OCI-LY1 (cell line): ENCODE measurements around the gene TCERG1L.

Experiments used
- H2AFZ ChIP-seq: fragments of 200-600 bp; sonication (generic), shearing (Covaris generic); 2 replicates; pipeline ENCODE4 v1.6.0; 2014; ENCODE audit warnings: antibody characterized with exemption, mild to moderate bottlenecking, low read length
- H3F3A ChIP-seq: fragments of 200-600 bp; sonication (generic), shearing (Covaris generic); 2 replicates; pipeline ENCODE4 v1.6.0; 2014; ENCODE audit warnings: mild to moderate bottlenecking, antibody characterized with exemption, low read length, moderate library complexity; ENCODE audit not compliant: insufficient read depth
- H3K27ac ChIP-seq: fragments of 200-600 bp; sonication (generic); 2 replicates; pipeline ENCODE4 v1.5.1; 2014; ENCODE audit warnings: low read length, mixed run types, mild to moderate bottlenecking, low read depth; ENCODE audit not compliant: poor library complexity, severe bottlenecking
- H3K27me3 ChIP-seq: fragments of 200-600 bp; sonication (generic); 2 replicates; pipeline ENCODE4 v1.6.0; 2014; ENCODE audit warnings: antibody characterized with exemption, mild to moderate bottlenecking, low read length, moderate library complexity; ENCODE audit not compliant: insufficient read depth
- H3K36me3 ChIP-seq: fragments of 200-600 bp; sonication (generic); 2 replicates; pipeline ENCODE4 v1.6.1; 2014; ENCODE audit warnings: mild to moderate bottlenecking, antibody characterized with exemption, low read length, moderate library complexity, mixed read lengths; ENCODE audit not compliant: insufficient read depth
- H3K4me1 ChIP-seq: fragments of 200-600 bp; sonication (generic); 2 replicates; pipeline ENCODE4 v1.5.1; 2014; ENCODE audit warnings: mild to moderate bottlenecking, low read length, moderate library complexity; ENCODE audit not compliant: insufficient read depth, severe bottlenecking
- H3K4me2 ChIP-seq: fragments of 200-600 bp; sonication (generic), shearing (Covaris generic); 2 replicates; pipeline ENCODE4 v1.6.1; 2014; ENCODE audit warnings: low read length
- H3K4me3 ChIP-seq: fragments of 200-600 bp; sonication (generic); 2 replicates; pipeline ENCODE4 v1.5.1; 2014; ENCODE audit warnings: low read length, low read depth, mild to moderate bottlenecking, mixed read lengths; ENCODE audit not compliant: poor library complexity, severe bottlenecking
- H3K79me2 ChIP-seq: fragments of 200-600 bp; shearing (Covaris generic); 2 replicates; pipeline ENCODE4 v1.6.1; 2016; ENCODE audit warnings: mixed run types, low read length, mixed read lengths; ENCODE audit not compliant: insufficient read depth
- H3K9ac ChIP-seq: fragments of 200-600 bp; sonication (generic), shearing (Covaris generic); 2 replicates; pipeline ENCODE4 v1.6.1; 2014; ENCODE audit warnings: mild to moderate bottlenecking, low read length, mixed read lengths
- H3K9me2 ChIP-seq: fragments of 200-600 bp; sonication (generic), shearing (Covaris generic); 2 replicates; pipeline ENCODE4 v1.6.1; 2014; ENCODE audit warnings: low read depth, mild to moderate bottlenecking, low read length, mixed read lengths
- H3K9me3 ChIP-seq: fragments of 200-600 bp; shearing (Covaris generic); 2 replicates; pipeline ENCODE4 v1.6.1; 2014; ENCODE audit warnings: low read length, mixed read lengths
- H4K20me1 ChIP-seq: fragments of 200-600 bp; sonication (generic), shearing (Covaris generic); 2 replicates; pipeline ENCODE4 v1.6.0; 2016; ENCODE audit warnings: mild to moderate bottlenecking, low read length; ENCODE audit not compliant: insufficient read depth
- EZH2 ChIP-seq: fragments of 200-600 bp; sonication (generic), shearing (Covaris generic); IDR thresholded peaks from 2 replicates; pipeline ENCODE4 v1.8.0; 2017; ENCODE audit warnings: borderline replicate concordance, mixed run types, mild to moderate bottlenecking, antibody characterized with exemption, low read length, moderate library complexity, mixed read lengths
- TF ChIP-seq, protein P1 (sequence below): fragments of 200-600 bp; sonication (generic), shearing (Covaris generic); IDR thresholded peaks from 2 replicates; pipeline ENCODE4 v1.5.1; 2017; ENCODE audit warnings: mild to moderate bottlenecking, antibody characterized with exemption, low read length, moderate library complexity, mixed read lengths

Gene TCERG1L

DNA sequence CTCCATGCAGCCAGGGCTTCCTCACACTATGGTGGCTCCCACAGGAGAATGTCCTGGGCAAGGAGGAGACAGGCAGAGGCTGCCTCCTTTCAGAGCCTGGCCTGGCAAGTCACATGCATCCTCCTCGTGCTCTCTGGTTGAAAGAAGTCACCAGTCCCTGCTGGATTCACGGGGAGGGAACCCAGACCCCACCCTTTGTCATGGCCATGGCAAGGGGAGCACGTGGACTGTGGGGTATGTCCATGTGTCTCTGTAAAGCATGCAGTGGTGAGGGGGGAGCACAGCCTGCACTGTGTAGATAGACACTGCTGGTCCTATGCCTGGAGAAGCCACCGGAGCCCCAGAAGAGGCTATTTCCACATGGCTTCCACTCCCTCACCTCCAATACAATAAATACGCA lies 225.0 kb downstream of the TCERG1L start:
- no peak overlapping the region for H3K27ac ChIP-seq
- no peaks in the 10 kb centered on the region for H3K27me3 ChIP-seq
- no peak overlapping the region for H2AFZ ChIP-seq
- no peaks in the 10 kb centered on the region for H3K79me2 ChIP-seq
- TF ChIP-seq EZH2 = no peak
- TF ChIP-seq, protein P1, sequence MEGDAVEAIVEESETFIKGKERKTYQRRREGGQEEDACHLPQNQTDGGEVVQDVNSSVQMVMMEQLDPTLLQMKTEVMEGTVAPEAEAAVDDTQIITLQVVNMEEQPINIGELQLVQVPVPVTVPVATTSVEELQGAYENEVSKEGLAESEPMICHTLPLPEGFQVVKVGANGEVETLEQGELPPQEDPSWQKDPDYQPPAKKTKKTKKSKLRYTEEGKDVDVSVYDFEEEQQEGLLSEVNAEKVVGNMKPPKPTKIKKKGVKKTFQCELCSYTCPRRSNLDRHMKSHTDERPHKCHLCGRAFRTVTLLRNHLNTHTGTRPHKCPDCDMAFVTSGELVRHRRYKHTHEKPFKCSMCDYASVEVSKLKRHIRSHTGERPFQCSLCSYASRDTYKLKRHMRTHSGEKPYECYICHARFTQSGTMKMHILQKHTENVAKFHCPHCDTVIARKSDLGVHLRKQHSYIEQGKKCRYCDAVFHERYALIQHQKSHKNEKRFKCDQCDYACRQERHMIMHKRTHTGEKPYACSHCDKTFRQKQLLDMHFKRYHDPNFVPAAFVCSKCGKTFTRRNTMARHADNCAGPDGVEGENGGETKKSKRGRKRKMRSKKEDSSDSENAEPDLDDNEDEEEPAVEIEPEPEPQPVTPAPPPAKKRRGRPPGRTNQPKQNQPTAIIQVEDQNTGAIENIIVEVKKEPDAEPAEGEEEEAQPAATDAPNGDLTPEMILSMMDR = no peak
- H3K36me3 ChIP-seq = no peaks in the 10 kb centered on the region
- H4K20me1 ChIP-seq = no peaks in the 10 kb centered on the region
- no peaks in the 10 kb centered on the region for H3F3A ChIP-seq
- H3K9ac ChIP-seq = no peak overlapping the region
- H3K4me2 ChIP-seq = no peak overlapping the region
- H3K4me1 ChIP-seq = no peaks in the 10 kb centered on the region
- H3K9me2 ChIP-seq = no peaks in the 10 kb centered on the region
- no peaks in the 10 kb centered on the region for H3K9me3 ChIP-seq
- no peak overlapping the region for H3K4me3 ChIP-seq

- H3K9me2 ChIP-seq = no peaks in the 10 kb centered on the region
- no peaks in the 10 kb centered on the region for H3K9me3 ChIP-seq
- no peaks in the 10 kb centered on the region for H3K36me3 ChIP-seq
- H3K27me3 ChIP-seq = no peaks in the 10 kb centered on the region
- no peak overlapping the region for H3K4me2 ChIP-seq
- TF ChIP-seq EZH2 = no peak
- TF ChIP-seq, protein P1 = no peak
- no peak overlapping the region for H3K9ac ChIP-seq
- no peaks in the 10 kb centered on the region for H3K79me2 ChIP-seq
- no peak overlapping the region for H2AFZ ChIP-seq
- no peak overlapping the region for H3K27ac ChIP-seq
- H4K20me1 ChIP-seq = no peaks in the 10 kb centered on the region
- no peaks in the 10 kb centered on the region for H3K4me1 ChIP-seq
- no peaks in the 10 kb centered on the region for H3F3A ChIP-seq
- no peak overlapping the region for H3K4me3 ChIP-seq
Observed at GRCh38 chr10:131086094-131086493, 225.4 kb downstream of the TCERG1L start.

DNA sequence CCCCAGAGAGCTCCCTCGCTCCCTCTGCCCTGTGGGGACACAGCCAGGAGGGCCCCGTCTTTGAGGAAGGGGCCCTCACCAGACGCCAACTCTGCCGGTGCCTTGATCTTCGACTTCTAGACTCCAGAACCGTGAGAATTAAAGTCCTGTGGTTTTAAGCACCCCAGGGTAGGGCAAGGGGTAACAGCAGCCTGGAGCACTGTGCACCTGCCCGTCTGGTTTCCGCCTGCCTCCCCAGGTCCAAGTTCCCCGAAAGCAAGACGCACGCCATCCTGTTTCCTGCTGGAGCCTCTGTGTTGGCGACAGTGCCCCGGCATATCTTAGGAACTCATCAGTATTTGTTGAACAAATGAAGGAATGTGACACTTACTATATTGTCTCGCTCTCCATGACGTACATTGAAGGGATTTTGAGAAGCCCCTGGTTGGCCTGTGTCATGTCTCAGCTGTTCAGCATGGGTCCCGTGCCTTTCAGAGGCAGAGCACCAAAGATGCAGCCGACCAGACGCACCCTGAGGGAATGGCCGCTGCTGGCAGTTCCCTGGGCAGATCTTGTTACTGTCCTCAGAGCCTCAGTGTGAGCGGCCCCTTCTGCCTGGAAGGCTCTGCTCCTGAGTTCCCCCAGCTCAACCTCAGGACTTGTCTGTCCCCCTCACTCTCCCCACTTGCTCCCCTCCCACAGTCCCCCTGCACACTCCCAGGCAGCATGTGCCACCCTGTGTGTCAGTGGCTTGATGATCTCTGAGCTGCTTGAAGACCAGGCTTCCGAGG lies 226.2 kb downstream of the TCERG1L start:
- Histone ChIP-seq H3K27ac (no peak overlapping the region), H3K4me3 (no peak overlapping the region), H3K36me3 (no peaks in the 10 kb centered on the region), H2AFZ (no peak overlapping the region), H3K4me2 (no peak overlapping the region), H3K4me1 (no peaks in the 10 kb centered on the region), H4K20me1 (no peaks in the 10 kb centered on the region), H3K9ac (no peak overlapping the region), H3K9me3 (no peaks in the 10 kb centered on the region), H3K9me2 (no peaks in the 10 kb centered on the region), H3K27me3 (no peaks in the 10 kb centered on the region), H3K79me2 (no peaks in the 10 kb centered on the region), H3F3A (no peaks in the 10 kb centered on the region)
- TF ChIP-seq, protein P1 = no peak
- TF ChIP-seq EZH2 = no peak
